Gastrocnemius medialis (tissue), 4 donors: ENCODE results near the gene RASGEF1B. TPM values are rescaled to one million over a fixed set of nuclear protein-coding genes. Genes with fewer than 3 reads are reported as not detected.

ENCODE experiments used
- ATAC-seq, 2 donors: fragments of 150-250 bp; one replicate each; pipeline ENCODE4 v1.9.1; 2016
- DNase-seq, 2 donors: peaks; one replicate each; pipeline ENCODE4 v3.0.0-alpha.2; 2019
- H3K27ac ChIP-seq, 4 donors: fragments of 200-600 bp; sonication (generic); 1 replicate in 1 of 4; 2 replicates in 3 of 4; pipeline ENCODE4 v1.5.1; 2016 to 2018; ENCODE audit warnings: mild to moderate bottlenecking in 2 of 4, moderate library complexity in 1 of 4
- H3K27me3 ChIP-seq, 3 donors: fragments of 200-600 bp; sonication (generic) in 2 of 3; 1 replicate in 1 of 3; 2 replicates in 2 of 3; pipeline versions ENCODE4 v1.5.1 to v1.6.0; 2016 to 2019; ENCODE audit warnings: mild to moderate bottlenecking in 1 of 3, moderate library complexity in 1 of 3
- H3K36me3 ChIP-seq, 2 donors: fragments of 200-600 bp; sonication (generic) in 1 of 2; one replicate each; pipeline ENCODE4 v1.5.1; 2017 to 2018
- H3K4me1 ChIP-seq, 2 donors: fragments of 200-600 bp; sonication (generic) in 1 of 2; one replicate each; pipeline ENCODE4 v1.5.1; 2016 to 2017; ENCODE audit warnings: mild to moderate bottlenecking in 2 of 2
- H3K4me3 ChIP-seq, 4 donors: fragments of 200-600 bp; sonication (generic) in 3 of 4; 1 replicate in 1 of 4; 2 replicates in 3 of 4; pipeline ENCODE4 v1.5.1; 2016 to 2019; ENCODE audit warnings: mild to moderate bottlenecking in 2 of 4
- H3K9me3 ChIP-seq, 3 donors: fragments of 200-600 bp; sonication (generic) in 2 of 3; 1 replicate in 1 of 3; 2 replicates in 2 of 3; pipeline ENCODE4 v1.5.1; 2016 to 2019
- CTCF ChIP-seq, 5 experiments: fragments of 450-650 bp in 3 of 5; fragments of 200-600 bp in 2 of 5; sonication (generic) in 2 of 5; IDR thresholded peaks in 4 of 5; conservative IDR thresholded peaks in 1 of 5; 1 replicate in 4 of 5; 2 replicates in 1 of 5; pipeline ENCODE4 v1.5.1; 2016 to 2019; ENCODE audit warnings: antibody characterized with exemption in 5 of 5, mild to moderate bottlenecking in 3 of 5, moderate library complexity in 3 of 5
- POLR2A ChIP-seq, 2 donors: fragments of 450-650 bp; IDR thresholded peaks; one replicate each; pipeline ENCODE4 v1.6.1; 2017; ENCODE audit warnings: antibody characterized with exemption in 2 of 2, mild to moderate bottlenecking in 2 of 2, moderate library complexity in 2 of 2
- in situ Hi-C, 4 donors: fragments of 200-750 bp; cut with MboI; loops; one replicate each; pipeline versions ENCODE4 v1.15.0 to v1.8.0; 2017; ENCODE audit warnings: low sequenced_read_pairs in 4 of 4
- intact Hi-C: fragments of 100-400 bp; cut with DNase I; formaldehyde crosslinking; loops from one replicate; pipeline ENCODE4 v1.15.1; 2023; ENCODE audit warnings: low total_unique reads
- total RNA-seq, 4 donors: library from RNA; depleted of rRNA; stranded (reverse); fragments of >200 nt; gene quantifications; one replicate each; pipeline versions ENCODE4 v1.1.0 to v1.2.3, GENCODE V29; 2016

The RASGEF1B gene
- total RNA-seq, 4 donors from 2014 or later, result 1.9 to 6.0 (median 5.2) TPM

- peaks cover 0 to 58% of the 10 kb centered on the region in 2 donors for H3K36me3 ChIP-seq
- H3K27ac ChIP-seq, result no peak overlapping the region
- DNase-seq, result no peak
Observed at GRCh38 chr4:81446634-81447033, 25.1 kb downstream of the RASGEF1B start.

GRCh38 chr4:81445196-81445595, 26.5 kb downstream of the RASGEF1B start:
- no peak for DNase-seq
- no peak for ATAC-seq
- intact Hi-C loops (no loop called here), in situ Hi-C loops (no loop called here)
- Histone ChIP-seq H3K4me1 (no peaks in the 10 kb centered on the region), H3K36me3 (peaks cover 0 to 72% of the 10 kb centered on the region in 2 donors), H3K27me3 (no peaks in the 10 kb centered on the region), H3K4me3 (no peak overlapping the region), H3K27ac (no peak overlapping the region), H3K9me3 (no peaks in the 10 kb centered on the region)
- TF ChIP-seq POLR2A (IDR thresholded peaks at IDR 0.05) (no peak), CTCF (IDR thresholded peaks at IDR 0.05 in 4 of 5, conservative IDR thresholded peaks at IDR 0.05 in 1 of 5) (no peak)

More at GRCh38 chr4:81446634-81447033, 25.1 kb downstream of the RASGEF1B start:
- Histone ChIP-seq H3K4me3 (no peak overlapping the region), H3K27me3 (no peaks in the 10 kb centered on the region), H3K4me1 (no peaks in the 10 kb centered on the region), H3K9me3 (no peaks in the 10 kb centered on the region)
- intact Hi-C loops (no loop called here), in situ Hi-C loops (no loop called here)
- no peak for TF ChIP-seq CTCF (IDR thresholded peaks at IDR 0.05 in 4 of 5, conservative IDR thresholded peaks at IDR 0.05 in 1 of 5)
- TF ChIP-seq POLR2A (IDR thresholded peaks at IDR 0.05), result no peak
- ATAC-seq, result no peak

- Histone ChIP-seq H3K4me3 (no peak overlapping the region), H3K36me3 (peaks cover 0 to 88% of the 10 kb centered on the region in 2 donors), H3K27me3 (no peaks in the 10 kb centered on the region), H3K4me1 (no peaks in the 10 kb centered on the region), H3K27ac (no peak overlapping the region), H3K9me3 (no peaks in the 10 kb centered on the region)
- intact Hi-C loops (no loop called here), in situ Hi-C loops (no loop called here)
- ATAC-seq (no peak), DNase-seq (no peak)
- TF ChIP-seq POLR2A (IDR thresholded peaks at IDR 0.05), result no peak
- no peak for TF ChIP-seq CTCF (IDR thresholded peaks at IDR 0.05 in 4 of 5, conservative IDR thresholded peaks at IDR 0.05 in 1 of 5)
Observed at GRCh38 chr4:81442484-81443085, 29.1 kb downstream of the RASGEF1B start.

- TF ChIP-seq POLR2A (IDR thresholded peaks at IDR 0.05) (no peak), CTCF (IDR thresholded peaks at IDR 0.05 in 4 of 5, conservative IDR thresholded peaks at IDR 0.05 in 1 of 5) (no peak)
- no peak overlapping the region for H3K4me3 ChIP-seq
- ATAC-seq (no peak), DNase-seq (no peak)
- in situ Hi-C loops (no loop called here), intact Hi-C loops (no loop called here)
- no peak overlapping the region for H3K27ac ChIP-seq
- peaks cover 0 to 74% of the 10 kb centered on the region in 2 donors for H3K36me3 ChIP-seq
- no peaks in the 10 kb centered on the region for H3K4me1 ChIP-seq
- no peaks in the 10 kb centered on the region for H3K27me3 ChIP-seq
- H3K9me3 ChIP-seq, result no peaks in the 10 kb centered on the region
Observed at GRCh38 chr4:81440949-81441348, 30.8 kb downstream of the RASGEF1B start.
